Spleen (tissue), 11 donors: Measurements from ENCODE around the gene FKBP15. TPM values are rescaled to one million over a fixed set of nuclear protein-coding genes. Genes with fewer than 3 reads are reported as not detected.

Source experiments
- DNase-seq: peaks from one replicate; pipeline ENCODE4 v3.0.0-alpha.2; 2020
- H3K27ac ChIP-seq, 8 donors: fragments of 200-600 bp; sonication (generic) in 7 of 8; 1 replicate in 4 of 8; 2 replicates in 4 of 8; pipeline versions ENCODE4 v1.5.0 to v1.8.0; 2016 to 2021; ENCODE audit warnings: inconsistent platforms in 4 of 8, mild to moderate bottlenecking in 4 of 8, moderate library complexity in 1 of 8
- H3K27me3 ChIP-seq, 7 donors: fragments of 200-600 bp; sonication (generic) in 6 of 7; replicated peaks in 1 of 7; 1 replicate in 4 of 7; 2 replicates in 3 of 7; pipeline versions ENCODE4 v1.5.0 to v1.8.0; 2016 to 2021; ENCODE audit warnings: inconsistent platforms in 3 of 7, mild to moderate bottlenecking in 1 of 7
- H3K36me3 ChIP-seq, 6 donors: fragments of 200-600 bp; sonication (generic) in 5 of 6; 1 replicate in 4 of 6; 2 replicates in 2 of 6; pipeline versions ENCODE4 v1.5.0 to v1.8.0; 2016 to 2021; ENCODE audit warnings: inconsistent platforms in 2 of 6
- H3K4me1 ChIP-seq, 6 donors: fragments of 200-600 bp; sonication (generic) in 5 of 6; 1 replicate in 3 of 6; 2 replicates in 3 of 6; pipeline versions ENCODE4 v1.5.0 to v1.8.0; 2016 to 2021; ENCODE audit warnings: inconsistent platforms in 3 of 6
- H3K4me3 ChIP-seq, 8 donors: fragments of 200-600 bp; sonication (generic) in 7 of 8; 1 replicate in 4 of 8; 2 replicates in 4 of 8; pipeline versions ENCODE4 v1.5.0 to v1.8.0; 2016 to 2021; ENCODE audit warnings: inconsistent platforms in 4 of 8, mild to moderate bottlenecking in 4 of 8, moderate library complexity in 2 of 8
- H3K9me3 ChIP-seq, 8 donors: fragments of 200-600 bp; sonication (generic) in 7 of 8; 1 replicate in 4 of 8; 2 replicates in 4 of 8; pipeline versions ENCODE4 v1.5.0 to v1.8.0; 2016 to 2021; ENCODE audit warnings: inconsistent platforms in 4 of 8
- CTCF ChIP-seq, 11 experiments: fragments of 200-600 bp in 7 of 11; fragments of 450-650 bp in 4 of 11; sonication (generic) in 4 of 11; IDR thresholded peaks in 8 of 11; conservative IDR thresholded peaks in 3 of 11; 1 replicate in 7 of 11; 2 replicates in 4 of 11; pipeline versions ENCODE4 v1.4.0 to v1.8.0; 2016 to 2021; ENCODE audit warnings: antibody characterized with exemption in 11 of 11, inconsistent platforms in 4 of 11, mild to moderate bottlenecking in 1 of 11
- POLR2A ChIP-seq, 3 donors: fragments of 450-650 bp; IDR thresholded peaks; one replicate each; pipeline ENCODE4 v1.5.1; 2017; ENCODE audit warnings: antibody characterized with exemption in 3 of 3, mild to moderate bottlenecking in 1 of 3
- POLR2AphosphoS5 ChIP-seq, 3 donors: sonication (generic); formaldehyde crosslinking; IDR thresholded peaks; one replicate each; pipeline ENCODE4 v1.5.1; 2017; ENCODE audit warnings: antibody characterized with exemption in 3 of 3
- WGBS, 5 donors: extraction: QIAGEN DNeasy Blood & Tissue Kit in 3 of 5; methylation state at CpG; one replicate each; pipeline versions ENCODE4 v1.1.5 to v1.1.7; 2013 to 2018; 5-methylcytosine and 5-hydroxymethylcytosine counted together
- intact Hi-C: fragments of 100-400 bp; cut with DNase I; formaldehyde crosslinking; loops from one replicate; pipeline ENCODE4 v1.15.0; 2023; ENCODE audit warnings: low total_unique reads
- polyA plus RNA-seq, 3 donors: library from polyadenylated mRNA; stranded (reverse); fragments of 200-250 nt; gene quantifications; one replicate each; pipeline ENCODE4 v1.2.1, GENCODE V29; 2013
- total RNA-seq, 7 donors: library from RNA; depleted of rRNA in 3 of 7; stranded (reverse); fragments of >200 nt in 3 of 7; fragmentation: NEBNext Ultra II Directional in 4 of 7; extraction: Animal tissue kit (Norgen Biotek cat#: 25700) in 4 of 7; gene quantifications; one replicate each; pipeline versions ENCODE4 v1.1.0 to v1.2.1, GENCODE V29; 2016 to 2021
- donor health status: healthy with polysubstance abuse.
- donor health status: DM: no; HTN: no; CAD: no; lungs with moderate emphysema.
- donor health status: DM: no; HTN: no; CAD: no.
- donor health status: Bipolar disorder and iron deficiency.
- donor health status: healthy.
- donor health status: DM: no; HTN: no; CAD: no.
- donor health status: DM: yes; HTN: yes; CAD: no.

FKBP15 gene
- total and polyA plus RNA-seq, 10 donors: 11.5 to 68.0 (median 57.3) TPM

- peaks cover 0 to 2% (median 0%) of the 10 kb centered on the region in 7 donors for H3K27me3 ChIP-seq
- intact Hi-C loops: no loop called here
- TF ChIP-seq CTCF (IDR thresholded peaks at IDR 0.05 in 8 of 11, conservative IDR thresholded peaks at IDR 0.05 in 3 of 11): no peak
- no peak for TF ChIP-seq POLR2AphosphoS5 (IDR thresholded peaks at IDR 0.05)
- no peaks in the 10 kb centered on the region for H3K36me3 ChIP-seq
- WGBS, 5 donors: 73 to 84% (median 73%) methylated on average over 9 of the region's 9 CpGs
- no peak overlapping the region for H3K27ac ChIP-seq
- no peak for DNase-seq
- H3K9me3 ChIP-seq: peaks cover 0 to 23% (median 13%) of the 10 kb centered on the region in 8 donors
- H3K4me1 ChIP-seq: no peaks in the 10 kb centered on the region
- no peak overlapping the region for H3K4me3 ChIP-seq
These were observed 83.6 kb downstream of the FKBP15 start for GRCh38 chr9:113137196-113138168.

GRCh38 chr9:113131689-113132151 lies 89.4 kb downstream of the FKBP15 start:
- peak overlapping the region in 2 of 8 donors; percentile 21 to 36 for H3K27ac ChIP-seq
- no peak for TF ChIP-seq POLR2AphosphoS5 (IDR thresholded peaks at IDR 0.05)
- TF ChIP-seq POLR2A (IDR thresholded peaks at IDR 0.05): no peak
- TF ChIP-seq CTCF (IDR thresholded peaks at IDR 0.05 in 8 of 11, conservative IDR thresholded peaks at IDR 0.05 in 3 of 11): no peak
- WGBS, 5 donors: 11 to 19% (median 16%) methylated on average over 3 of the region's 3 CpGs
- intact Hi-C loops: no loop called here
- no peak overlapping the region for H3K4me3 ChIP-seq
- H3K4me1 ChIP-seq: peaks cover 0 to 7% (median 0%) of the 10 kb centered on the region in 6 donors
- H3K27me3 ChIP-seq: peaks cover 0 to 45% (median 0%) of the 10 kb centered on the region in 7 donors
- DNase-seq: no peak
- H3K36me3 ChIP-seq: no peaks in the 10 kb centered on the region
- H3K9me3 ChIP-seq: no peaks in the 10 kb centered on the region

DNA sequence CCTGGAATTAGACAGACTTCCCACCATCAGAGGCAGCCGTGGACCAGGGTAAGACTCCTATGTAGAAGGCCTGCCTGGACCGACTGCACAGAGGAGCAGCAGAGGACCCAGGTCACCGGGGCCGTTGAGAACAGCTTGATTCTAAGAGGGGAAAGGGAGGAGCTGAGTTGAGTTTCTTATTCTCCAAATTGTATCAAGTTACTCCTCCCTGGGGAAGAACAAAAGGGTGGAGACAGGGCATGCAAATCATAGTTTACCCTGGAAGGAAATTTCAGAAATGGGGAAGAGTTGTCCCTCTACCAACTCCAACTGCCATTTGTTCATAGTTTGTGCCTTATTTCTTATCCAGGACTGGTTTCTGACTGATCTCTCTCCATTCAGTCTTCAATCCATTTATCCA lies 91.2 kb downstream of the FKBP15 start:
- Histone ChIP-seq H3K9me3 (no peaks in the 10 kb centered on the region), H3K4me1 (peaks cover 0 to 13% (median 0%) of the 10 kb centered on the region in 6 donors), H3K27ac (peak overlapping the region in 1 of 8 donors; percentile 37), H3K36me3 (no peaks in the 10 kb centered on the region), H3K4me3 (no peak overlapping the region), H3K27me3 (peaks cover 0 to 45% (median 0%) of the 10 kb centered on the region in 7 donors)
- intact Hi-C loops: no loop called here
- TF ChIP-seq CTCF (IDR thresholded peaks at IDR 0.05 in 8 of 11, conservative IDR thresholded peaks at IDR 0.05 in 3 of 11) (no peak), POLR2AphosphoS5 (IDR thresholded peaks at IDR 0.05) (no peak), POLR2A (IDR thresholded peaks at IDR 0.05) (no peak)
- no peak for DNase-seq
- WGBS, 5 donors: 40 to 64% (median 57%) methylated on average over 4 of the region's 4 CpGs

- Histone ChIP-seq H3K27me3 (peaks cover 0 to 45% (median 0%) of the 10 kb centered on the region in 7 donors), H3K36me3 (no peaks in the 10 kb centered on the region), H3K4me1 (peaks cover 0 to 16% (median 0%) of the 10 kb centered on the region in 6 donors), H3K9me3 (no peaks in the 10 kb centered on the region), H3K27ac (peak overlapping the region in 1 of 8 donors; percentile 37), H3K4me3 (no peak overlapping the region)
- no peak for DNase-seq
- TF ChIP-seq POLR2AphosphoS5 (IDR thresholded peaks at IDR 0.05): no peak
- TF ChIP-seq POLR2A (IDR thresholded peaks at IDR 0.05): no peak
- no peak for TF ChIP-seq CTCF (IDR thresholded peaks at IDR 0.05 in 8 of 11, conservative IDR thresholded peaks at IDR 0.05 in 3 of 11)
- intact Hi-C loops: no loop called here
These were observed 91.6 kb downstream of the FKBP15 start for GRCh38 chr9:113129466-113129865.
